ENCODE data around the gene ADIPOQ.
A peak's percentile ranks its signal among the peaks of the same experiment; 100 is the strongest.
"Not testable (repeated sequence)": the region's sequence is repeated elsewhere in the genome, so short reads cannot be mapped to it uniquely, and the experiment has no call there.

The ADIPOQ gene

GRCh38 chr3:186826976-186827857 is 15.3 kb upstream of the ADIPOQ start:
- DNase-seq: peak; percentile 82

- DNase-seq: no peak
These were observed 14.2 kb upstream of the ADIPOQ start for GRCh38 chr3:186828340-186828739.

- DNase-seq: no peak
These were observed 10.7 kb upstream of the ADIPOQ start for GRCh38 chr3:186831798-186832197.

- no peak for DNase-seq
These were observed 10.2 kb upstream of the ADIPOQ start for GRCh38 chr3:186832276-186832675.

- no peak for DNase-seq
These were observed 2.5 kb upstream of the ADIPOQ start for GRCh38 chr3:186839874-186840641.

- DNase-seq: no peak
These were observed 890 bp upstream of the ADIPOQ start for GRCh38 chr3:186841620-186842019.

- DNase-seq: no peak
These were observed 526 bp downstream of the ADIPOQ start for GRCh38 chr3:186843039-186843432.

- DNase-seq: no peak
These were observed 2.4 kb downstream of the ADIPOQ start for GRCh38 chr3:186844908-186845307.

GRCh38 chr3:186845756-186846155 is 3.2 kb downstream of the ADIPOQ start:
- no peak for DNase-seq

- DNase-seq: no peak
These were observed 4.9 kb downstream of the ADIPOQ start for GRCh38 chr3:186847437-186847836.

- DNase-seq: no peak
These were observed 7.0 kb downstream of the ADIPOQ start for GRCh38 chr3:186849374-186849975.

GRCh38 chr3:186851835-186852234 is 9.3 kb downstream of the ADIPOQ start:
- DNase-seq: not testable (repeated sequence)

- no peak for DNase-seq
These were observed 10.5 kb downstream of the ADIPOQ start for GRCh38 chr3:186852994-186853393.

- DNase-seq: no peak
These were observed 11.6 kb downstream of the ADIPOQ start for GRCh38 chr3:186854146-186854545.

GRCh38 chr3:186854954-186855353 is 12.4 kb downstream of the ADIPOQ start:
- DNase-seq: no peak

GRCh38 chr3:186857743-186858142 is 15.2 kb downstream of the ADIPOQ start:
- DNase-seq: no peak

GRCh38 chr3:186865215-186865853 is 22.8 kb downstream of the ADIPOQ start:
- not testable (repeated sequence) for DNase-seq

- DNase-seq: not testable (repeated sequence)
These were observed 23.6 kb downstream of the ADIPOQ start for GRCh38 chr3:186866095-186866494.

GRCh38 chr3:186869253-186870100 is 27.0 kb downstream of the ADIPOQ start:
- DNase-seq: no peak

- no peak for DNase-seq
These were observed 28.1 kb downstream of the ADIPOQ start for GRCh38 chr3:186870421-186871201.

- no peak for DNase-seq
These were observed 29.0 kb downstream of the ADIPOQ start for GRCh38 chr3:186871403-186871924.
